ENCODE data around the gene GREM1. TPM values are rescaled to one million over a fixed set of nuclear protein-coding genes. Genes with fewer than 3 reads are reported as not detected.

The GREM1 gene
- 1 to 10 TPM in 1 of 4 donors, under 1 TPM in 2, not detected in 1; 0.31 to 1.0 (median 0.41) TPM for total RNA-seq

DNA sequence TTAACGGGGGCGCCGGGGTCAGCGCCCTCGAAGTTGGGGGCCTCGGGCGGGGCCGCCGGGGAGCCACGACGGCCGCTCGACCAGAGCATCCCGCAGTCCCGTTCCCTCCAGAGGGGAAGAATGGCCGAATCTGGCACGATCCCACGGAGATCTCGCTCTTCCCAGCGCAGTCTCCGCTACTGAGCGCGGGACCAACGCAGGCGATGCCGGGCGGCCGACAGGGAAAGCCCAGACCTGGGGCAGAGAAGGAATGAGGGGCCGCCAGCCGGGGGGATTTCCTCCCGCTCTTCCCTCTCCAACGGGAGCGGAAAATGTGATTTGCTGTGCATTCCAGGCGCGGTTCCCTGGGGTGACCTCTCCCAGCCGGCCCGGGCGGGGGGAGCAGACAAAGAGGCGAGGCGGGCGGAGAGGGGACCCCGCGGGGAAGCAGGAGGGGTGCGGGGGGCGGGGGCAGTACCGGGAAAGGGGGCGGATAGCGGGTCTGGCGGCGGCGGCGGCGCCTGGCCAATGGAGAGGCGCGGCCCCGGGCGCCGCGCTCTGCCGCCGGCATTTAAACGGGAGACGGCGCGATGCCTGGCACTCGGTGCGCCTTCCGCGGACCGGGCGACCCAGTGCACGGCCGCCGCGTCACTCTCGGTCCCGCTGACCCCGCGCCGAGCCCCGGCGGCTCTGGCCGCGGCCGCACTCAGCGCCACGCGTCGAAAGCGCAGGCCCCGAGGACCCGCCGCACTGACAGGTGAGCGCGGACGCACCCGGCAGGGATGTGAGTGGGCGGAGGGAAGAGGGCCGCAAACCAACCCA is at the start of gene GREM1:
GREM1 (plus strand) TSS at position 579 of the 801 bp plus-strand sequence. CDS start 12,687 bp downstream, outside the sequence.
- Histone ChIP-seq H3K4me1 (no peaks in the 10 kb centered on the region), H3K9me3 (no peaks in the 10 kb centered on the region), H3K36me3 (no peaks in the 10 kb centered on the region), H3K27me3 (peaks cover 51 to 67% (median 66%) of the 10 kb centered on the region in 3 donors), H3K4me3 (peak within 1 kb of the TSS; percentile 22 to 52 (median 36)), H3K27ac (peak within 1 kb of the TSS in 1 of 4 donors; percentile 28)
- intact Hi-C loops (cut with DNase I; ENCODE audit: low total_unique reads): no loop called here
- in situ Hi-C loops (cut with MboI; ENCODE audit: low sequenced_read_pairs in 4 of 4): no loop called here
- ATAC-seq: no peak
- no peak for DNase-seq
- TF ChIP-seq, protein P1, sequence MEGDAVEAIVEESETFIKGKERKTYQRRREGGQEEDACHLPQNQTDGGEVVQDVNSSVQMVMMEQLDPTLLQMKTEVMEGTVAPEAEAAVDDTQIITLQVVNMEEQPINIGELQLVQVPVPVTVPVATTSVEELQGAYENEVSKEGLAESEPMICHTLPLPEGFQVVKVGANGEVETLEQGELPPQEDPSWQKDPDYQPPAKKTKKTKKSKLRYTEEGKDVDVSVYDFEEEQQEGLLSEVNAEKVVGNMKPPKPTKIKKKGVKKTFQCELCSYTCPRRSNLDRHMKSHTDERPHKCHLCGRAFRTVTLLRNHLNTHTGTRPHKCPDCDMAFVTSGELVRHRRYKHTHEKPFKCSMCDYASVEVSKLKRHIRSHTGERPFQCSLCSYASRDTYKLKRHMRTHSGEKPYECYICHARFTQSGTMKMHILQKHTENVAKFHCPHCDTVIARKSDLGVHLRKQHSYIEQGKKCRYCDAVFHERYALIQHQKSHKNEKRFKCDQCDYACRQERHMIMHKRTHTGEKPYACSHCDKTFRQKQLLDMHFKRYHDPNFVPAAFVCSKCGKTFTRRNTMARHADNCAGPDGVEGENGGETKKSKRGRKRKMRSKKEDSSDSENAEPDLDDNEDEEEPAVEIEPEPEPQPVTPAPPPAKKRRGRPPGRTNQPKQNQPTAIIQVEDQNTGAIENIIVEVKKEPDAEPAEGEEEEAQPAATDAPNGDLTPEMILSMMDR (IDR thresholded peaks at IDR 0.05 in 4 of 5, conservative IDR thresholded peaks at IDR 0.05 in 1 of 5): no peak
- no peak for TF ChIP-seq POLR2A (IDR thresholded peaks at IDR 0.05)

DNA sequence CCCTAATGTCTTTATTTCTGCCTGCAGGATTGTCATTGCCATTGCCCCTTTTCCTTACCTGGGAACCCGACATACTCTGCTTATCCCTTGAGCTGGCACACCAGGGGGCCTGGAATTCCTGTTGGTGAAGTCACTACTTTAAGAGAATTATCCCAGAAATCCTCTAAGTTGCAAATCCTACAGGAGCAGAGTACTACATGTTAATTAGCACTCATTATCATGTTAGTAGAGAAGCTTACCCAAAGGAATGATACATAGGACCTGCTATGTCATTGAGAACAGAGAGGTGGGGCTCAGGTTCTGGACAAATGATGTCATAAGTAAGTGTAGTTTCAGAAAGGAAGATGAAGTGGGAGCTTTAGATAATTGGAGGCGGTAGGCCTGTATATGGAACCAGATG is 48.9 kb upstream of the GREM1 start:
- Histone ChIP-seq H3K27me3 (no peaks in the 10 kb centered on the region), H3K36me3 (no peaks in the 10 kb centered on the region), H3K4me1 (no peaks in the 10 kb centered on the region), H3K4me3 (no peak overlapping the region), H3K27ac (no peak overlapping the region), H3K9me3 (no peaks in the 10 kb centered on the region)
- intact Hi-C loops (cut with DNase I; ENCODE audit: low total_unique reads): no loop called here
- in situ Hi-C loops (cut with MboI; ENCODE audit: low sequenced_read_pairs in 4 of 4): loop anchor here (25.0 kb wide), 2 partner anchors 318 to 468 kb away; no protein-coding TSS in a partner anchor
- DNase-seq (no peak), ATAC-seq (no peak)
- TF ChIP-seq POLR2A (IDR thresholded peaks at IDR 0.05): no peak
- TF ChIP-seq, protein P1 (IDR thresholded peaks at IDR 0.05 in 4 of 5, conservative IDR thresholded peaks at IDR 0.05 in 1 of 5): no peak

DNA sequence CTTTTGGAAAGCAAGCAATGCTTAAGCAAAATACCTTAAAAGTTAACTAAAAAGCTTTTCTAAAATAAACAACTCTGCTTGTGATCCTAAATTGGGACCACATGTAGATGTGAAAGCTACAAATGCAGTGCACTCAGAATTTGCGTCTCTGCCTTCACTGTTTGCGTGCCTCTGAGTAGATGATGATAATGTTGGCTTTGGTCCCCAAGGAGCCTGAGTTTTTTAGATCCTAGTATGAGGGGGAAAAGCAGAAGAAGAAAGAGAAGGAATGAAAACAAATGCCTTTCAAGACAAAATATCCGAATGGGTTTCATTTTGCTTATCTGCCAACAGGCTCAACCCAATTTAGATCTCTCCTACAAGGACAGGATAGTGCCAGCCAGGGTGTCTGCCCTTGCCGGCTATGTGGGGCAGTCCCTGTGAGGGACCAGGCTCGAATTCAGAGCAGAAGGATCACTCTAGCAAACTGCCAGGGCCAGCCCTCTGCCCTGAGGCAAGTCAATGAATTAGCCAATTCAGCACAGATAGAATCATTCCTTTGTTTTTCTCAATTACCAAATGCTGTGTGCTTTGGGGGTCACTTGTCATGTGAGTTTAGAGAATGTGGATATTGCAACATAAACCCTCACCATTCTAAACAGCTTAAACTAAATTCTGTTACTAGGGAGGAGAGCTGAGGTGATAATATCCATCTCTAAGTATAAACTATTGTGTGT is 47.8 kb upstream of the GREM1 start:
- H3K4me1 ChIP-seq: no peaks in the 10 kb centered on the region
- DNase-seq (no peak), ATAC-seq (no peak)
- TF ChIP-seq, protein P1 (IDR thresholded peaks at IDR 0.05 in 4 of 5, conservative IDR thresholded peaks at IDR 0.05 in 1 of 5): no peak
- no peak for TF ChIP-seq POLR2A (IDR thresholded peaks at IDR 0.05)
- intact Hi-C loops (cut with DNase I; ENCODE audit: low total_unique reads) (no loop called here), in situ Hi-C loops (cut with MboI; ENCODE audit: low sequenced_read_pairs in 4 of 4) (loop anchor here (25.0 kb wide), 2 partner anchors 317 to 467 kb away; no protein-coding TSS in a partner anchor)
- no peaks in the 10 kb centered on the region for H3K36me3 ChIP-seq
- H3K4me3 ChIP-seq: no peak overlapping the region
- no peaks in the 10 kb centered on the region for H3K27me3 ChIP-seq
- no peaks in the 10 kb centered on the region for H3K9me3 ChIP-seq
- no peak overlapping the region for H3K27ac ChIP-seq

DNA sequence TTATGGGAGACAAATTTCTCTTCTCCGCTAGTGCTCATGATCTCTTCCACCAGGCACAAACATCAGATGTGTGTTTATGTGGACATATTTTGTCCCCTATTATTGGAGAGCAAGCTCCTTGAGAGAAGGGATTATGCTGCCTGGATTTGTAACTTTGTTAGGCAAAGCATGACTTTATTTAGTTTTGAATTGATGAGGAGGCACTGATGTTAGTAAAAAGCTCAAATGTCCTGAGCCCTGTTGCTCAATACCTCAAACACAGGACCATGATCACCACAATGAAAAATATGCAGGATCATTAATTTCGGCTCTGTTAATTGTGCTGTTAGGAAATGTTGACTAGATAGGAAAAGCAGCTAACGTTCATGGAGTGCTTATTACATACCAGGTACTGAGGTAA is 47.2 kb upstream of the GREM1 start:
- ATAC-seq (no peak), DNase-seq (no peak)
- intact Hi-C loops (cut with DNase I; ENCODE audit: low total_unique reads) (no loop called here), in situ Hi-C loops (cut with MboI; ENCODE audit: low sequenced_read_pairs in 4 of 4) (loop anchor here (25.0 kb wide), 2 partner anchors 317 to 467 kb away; no protein-coding TSS in a partner anchor)
- no peaks in the 10 kb centered on the region for H3K36me3 ChIP-seq
- no peak overlapping the region for H3K4me3 ChIP-seq
- no peaks in the 10 kb centered on the region for H3K27me3 ChIP-seq
- H3K4me1 ChIP-seq: no peaks in the 10 kb centered on the region
- TF ChIP-seq, protein P1 (IDR thresholded peaks at IDR 0.05 in 4 of 5, conservative IDR thresholded peaks at IDR 0.05 in 1 of 5): no peak
- TF ChIP-seq POLR2A (IDR thresholded peaks at IDR 0.05): no peak
- H3K9me3 ChIP-seq: no peaks in the 10 kb centered on the region
- no peak overlapping the region for H3K27ac ChIP-seq
